MM.1S (cell line): ENCODE results near the gene USP47.

ENCODE experiments used
- DNase-seq: peaks from one replicate; pipeline ENCODE4 v3.0.0-alpha.2; 2015
- H2AFZ ChIP-seq: fragments of 300-600 bp; sonication (generic); 2 replicates; pipeline ENCODE4 v1.6.0; 2016; ENCODE audit warnings: antibody characterized with exemption, low read length
- H3F3A ChIP-seq: fragments of 300-600 bp; sonication (generic); 2 replicates; pipeline ENCODE4 v1.6.1; 2016; ENCODE audit warnings: mild to moderate bottlenecking, antibody characterized with exemption, low read length, moderate library complexity, mixed read lengths; ENCODE audit not compliant: insufficient read depth
- H3K27ac ChIP-seq: fragments of 300-600 bp; sonication (generic); 2 replicates; pipeline ENCODE4 v1.5.1; 2016; ENCODE audit warnings: mild to moderate bottlenecking, low read length
- H3K27me3 ChIP-seq: fragments of 300-600 bp; sonication (generic); replicated peaks from 2 replicates; pipeline ENCODE4 v1.6.0; 2016; ENCODE audit warnings: low read length; ENCODE audit not compliant: insufficient read depth
- H3K36me3 ChIP-seq: fragments of 300-600 bp; sonication (generic); replicated peaks from 2 replicates; pipeline ENCODE4 v1.6.1; 2016; ENCODE audit warnings: mild to moderate bottlenecking, low read length, mixed read lengths; ENCODE audit not compliant: insufficient read depth
- H3K4me1 ChIP-seq: fragments of 300-600 bp; sonication (generic); 2 replicates; pipeline ENCODE4 v1.6.1; 2016; ENCODE audit warnings: low read length, mixed read lengths
- H3K4me2 ChIP-seq: fragments of 300-600 bp; sonication (generic); 2 replicates; pipeline ENCODE4 v1.6.0; 2016; ENCODE audit warnings: low read depth, low read length
- H3K4me3 ChIP-seq: fragments of 300-600 bp; sonication (generic); 2 replicates; pipeline ENCODE4 v1.5.1; 2016; ENCODE audit warnings: low read length, mixed read lengths
- H3K79me2 ChIP-seq: fragments of 300-600 bp; sonication (generic); 2 replicates; pipeline ENCODE4 v1.6.1; 2016; ENCODE audit warnings: mixed run types, low read length, mixed read lengths
- H3K9ac ChIP-seq: fragments of 300-600 bp; sonication (generic); 2 replicates; pipeline ENCODE4 v1.6.1; 2016; ENCODE audit warnings: low read length, mixed read lengths
- H3K9me2 ChIP-seq: fragments of 300-600 bp; sonication (generic); replicated peaks from 2 replicates; pipeline ENCODE4 v1.6.1; 2016; ENCODE audit warnings: mild to moderate bottlenecking, low read length, mixed read lengths; ENCODE audit not compliant: insufficient read depth
- H3K9me3 ChIP-seq: fragments of 300-600 bp; sonication (generic); replicated peaks from 2 replicates; pipeline ENCODE4 v1.6.1; 2016; ENCODE audit warnings: mild to moderate bottlenecking, low read length, mixed read lengths; ENCODE audit not compliant: insufficient read depth
- H4K20me1 ChIP-seq: fragments of 300-600 bp; sonication (generic); 2 replicates; pipeline ENCODE4 v1.6.1; 2016; ENCODE audit warnings: mild to moderate bottlenecking, low read length, moderate library complexity, mixed read lengths; ENCODE audit not compliant: insufficient read depth
- EZH2 ChIP-seq: fragments of 300-600 bp; sonication (generic); optimal IDR thresholded peaks from 2 replicates; pipeline ENCODE3; 2017; ENCODE audit warnings: low read depth, mild to moderate bottlenecking, antibody characterized with exemption, low read length, mixed read lengths
- EZH2phosphoT487 ChIP-seq: fragments of 300-600 bp; sonication (generic); IDR thresholded peaks from 2 replicates; pipeline ENCODE4 v1.6.1; 2018; ENCODE audit warnings: antibody characterized with exemption, low read length
- TF ChIP-seq, protein P1 (sequence below): fragments of 300-600 bp; sonication (generic); IDR thresholded peaks from 2 replicates; pipeline ENCODE4 v1.5.1; 2016; ENCODE audit warnings: antibody characterized with exemption, low read length, mixed read lengths

Gene USP47

DNA sequence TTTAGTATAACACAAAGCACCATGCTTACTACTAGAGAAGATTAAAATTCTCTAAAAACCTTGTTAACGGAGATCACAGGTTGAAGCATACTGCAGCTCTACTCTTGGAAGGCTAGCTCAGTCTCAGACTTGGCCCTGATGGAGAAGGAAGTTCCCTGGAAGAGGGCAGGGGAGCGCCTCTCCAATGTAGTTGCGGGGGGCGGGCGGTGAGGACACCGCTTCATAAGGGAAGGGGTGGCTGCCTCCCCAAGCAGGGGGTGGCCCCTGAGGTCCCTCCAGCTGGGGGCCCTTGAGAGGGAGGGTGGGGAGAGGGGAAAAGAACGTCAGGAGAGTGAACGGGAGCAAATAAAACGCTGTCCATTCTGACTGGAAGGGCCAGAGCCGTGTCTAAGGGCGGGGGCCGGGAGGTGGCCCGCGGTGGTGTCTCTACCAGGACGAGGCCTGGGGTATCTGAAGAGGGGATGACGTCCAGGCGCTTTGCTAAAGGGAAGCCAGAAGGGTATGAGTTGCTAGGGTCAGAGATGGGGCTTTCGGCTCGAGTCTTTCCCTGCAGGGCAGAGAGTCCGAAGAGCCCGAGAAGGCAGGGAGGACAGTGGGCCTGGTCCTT is 553 bp upstream of the USP47 start:
- peak overlapping the region; percentile 95 for H2AFZ ChIP-seq
- peaks cover 20% of the 10 kb centered on the region for H4K20me1 ChIP-seq
- peak overlapping the region; percentile 89 for H3K4me2 ChIP-seq
- H3F3A ChIP-seq: peaks cover 23% of the 10 kb centered on the region
- H3K36me3 ChIP-seq: no peaks in the 10 kb centered on the region
- H3K27ac ChIP-seq: peak overlapping the region; percentile 91
- no peaks in the 10 kb centered on the region for H3K27me3 ChIP-seq
- H3K4me1 ChIP-seq: peaks cover 26% of the 10 kb centered on the region
- H3K9ac ChIP-seq: peak overlapping the region; percentile 97
- DNase-seq: no peak
- TF ChIP-seq, protein P1, sequence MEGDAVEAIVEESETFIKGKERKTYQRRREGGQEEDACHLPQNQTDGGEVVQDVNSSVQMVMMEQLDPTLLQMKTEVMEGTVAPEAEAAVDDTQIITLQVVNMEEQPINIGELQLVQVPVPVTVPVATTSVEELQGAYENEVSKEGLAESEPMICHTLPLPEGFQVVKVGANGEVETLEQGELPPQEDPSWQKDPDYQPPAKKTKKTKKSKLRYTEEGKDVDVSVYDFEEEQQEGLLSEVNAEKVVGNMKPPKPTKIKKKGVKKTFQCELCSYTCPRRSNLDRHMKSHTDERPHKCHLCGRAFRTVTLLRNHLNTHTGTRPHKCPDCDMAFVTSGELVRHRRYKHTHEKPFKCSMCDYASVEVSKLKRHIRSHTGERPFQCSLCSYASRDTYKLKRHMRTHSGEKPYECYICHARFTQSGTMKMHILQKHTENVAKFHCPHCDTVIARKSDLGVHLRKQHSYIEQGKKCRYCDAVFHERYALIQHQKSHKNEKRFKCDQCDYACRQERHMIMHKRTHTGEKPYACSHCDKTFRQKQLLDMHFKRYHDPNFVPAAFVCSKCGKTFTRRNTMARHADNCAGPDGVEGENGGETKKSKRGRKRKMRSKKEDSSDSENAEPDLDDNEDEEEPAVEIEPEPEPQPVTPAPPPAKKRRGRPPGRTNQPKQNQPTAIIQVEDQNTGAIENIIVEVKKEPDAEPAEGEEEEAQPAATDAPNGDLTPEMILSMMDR: no peak
- TF ChIP-seq EZH2phosphoT487 (no peak), EZH2 (no peak)
- no peaks in the 10 kb centered on the region for H3K9me3 ChIP-seq
- no peaks in the 10 kb centered on the region for H3K9me2 ChIP-seq
- peak overlapping the region; percentile 94 for H3K4me3 ChIP-seq
- H3K79me2 ChIP-seq: peaks cover 45% of the 10 kb centered on the region

DNA sequence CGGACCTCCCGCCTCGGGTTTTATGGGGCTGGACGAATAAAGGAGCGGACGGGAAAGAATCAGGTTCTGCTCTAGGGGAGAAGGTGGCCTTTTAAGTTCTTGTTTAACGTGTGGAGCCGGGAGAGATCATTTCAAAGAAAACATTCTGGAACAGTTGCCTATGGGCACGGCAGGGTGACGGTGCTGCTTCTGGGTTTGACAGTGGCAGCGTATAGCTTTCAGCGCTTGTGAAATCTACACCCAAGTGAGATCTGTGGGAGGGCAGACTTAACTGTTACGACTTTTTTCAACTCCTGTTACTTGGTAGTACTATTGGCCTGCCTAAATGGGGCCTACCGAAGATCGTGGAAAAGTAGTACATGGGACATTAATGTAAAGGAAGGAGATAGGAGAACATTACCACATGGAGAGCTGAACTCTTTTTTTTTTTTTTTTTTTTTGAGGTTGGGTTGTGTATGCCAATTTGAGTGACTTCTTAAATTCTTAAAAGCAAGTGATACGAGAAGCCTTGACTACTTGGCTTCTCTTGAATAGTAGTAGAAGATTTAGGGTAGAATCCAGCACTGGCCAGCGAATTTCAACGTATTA is 743 bp downstream of the USP47 start:
- TF ChIP-seq, protein P1: no peak
- TF ChIP-seq EZH2 (no peak), EZH2phosphoT487 (no peak)
- Histone ChIP-seq H3K4me3 (peak overlapping the region; percentile 94), H2AFZ (peak overlapping the region; percentile 95), H3K27me3 (no peaks in the 10 kb centered on the region), H3K4me2 (peak overlapping the region; percentile 89), H3K4me1 (peaks cover 26% of the 10 kb centered on the region), H3K9me3 (no peaks in the 10 kb centered on the region), H3K9me2 (no peaks in the 10 kb centered on the region), H4K20me1 (peaks cover 32% of the 10 kb centered on the region), H3F3A (peaks cover 23% of the 10 kb centered on the region), H3K9ac (peak overlapping the region; percentile 97), H3K27ac (peak overlapping the region; percentile 91), H3K79me2 (peaks cover 58% of the 10 kb centered on the region), H3K36me3 (no peaks in the 10 kb centered on the region)
- DNase-seq: peak; percentile 83

DNA sequence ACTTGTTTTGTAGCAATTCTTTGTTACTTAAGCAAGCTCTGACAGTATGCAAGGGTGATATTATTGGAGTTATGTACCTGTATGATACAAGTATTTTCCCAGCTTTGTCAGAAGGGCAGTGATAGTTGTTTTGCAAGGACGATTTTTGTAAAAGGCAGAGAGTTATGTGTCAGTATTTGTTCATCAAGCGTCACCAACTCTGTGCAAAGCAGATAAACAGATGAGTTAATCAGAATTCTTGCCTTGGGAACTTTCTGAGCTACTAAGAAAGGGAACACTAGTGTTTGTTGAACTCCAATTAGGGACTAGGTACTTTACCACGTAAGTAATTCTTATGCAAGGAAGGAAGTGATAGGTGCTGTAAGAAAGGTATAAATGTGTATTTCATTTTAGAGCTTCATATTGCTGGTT is 1.4 kb downstream of the USP47 start:
- Histone ChIP-seq H3K27me3 (no peaks in the 10 kb centered on the region), H3K27ac (peak overlapping the region; percentile 91; the same call in 1 of the 2 replicates), H3F3A (peaks cover 23% of the 10 kb centered on the region), H3K4me1 (peaks cover 26% of the 10 kb centered on the region), H3K79me2 (peaks cover 65% of the 10 kb centered on the region), H3K4me3 (peak overlapping the region; percentile 94), H3K9ac (peak overlapping the region; percentile 97), H3K4me2 (peak overlapping the region; percentile 89), H3K36me3 (no peaks in the 10 kb centered on the region), H3K9me3 (no peaks in the 10 kb centered on the region), H3K9me2 (no peaks in the 10 kb centered on the region), H2AFZ (no peak overlapping the region), H4K20me1 (peaks cover 36% of the 10 kb centered on the region)
- TF ChIP-seq EZH2: no peak
- no peak for TF ChIP-seq EZH2phosphoT487
- TF ChIP-seq, protein P1: no peak
- DNase-seq: no peak
